ENCODE results near the gene PHACTR3. TPM values are rescaled to one million over a fixed set of nuclear protein-coding genes. Genes with fewer than 3 reads are reported as not detected.

The PHACTR3 gene
- total RNA-seq, 4 donors from 2014 or later = 0.54 to 0.81 (median 0.59) TPM; not detected in 1

- H3K4me3 ChIP-seq = no peak overlapping the region
- WGBS, 2 donors (ENCODE audit: low coverage in 1 of 2) = 94 to 98% methylated on average over 6 to 10 of the region's 12 CpGs
- peaks cover 30% of the 10 kb centered on the region for H3K27me3 ChIP-seq
- no peaks in the 10 kb centered on the region for H3K4me1 ChIP-seq
- TF ChIP-seq CTCF (IDR thresholded peaks at IDR 0.05) (no peak), POLR2AphosphoS5 (IDR thresholded peaks at IDR 0.05) (no peak), EP300 (IDR thresholded peaks at IDR 0.05) (no peak), POLR2A (IDR thresholded peaks at IDR 0.05) (no peak)
- no peak for ATAC-seq
- peaks cover 0 to 8% (median 0%) of the 10 kb centered on the region in 3 donors for H3K9me3 ChIP-seq
- H3K36me3 ChIP-seq = no peaks in the 10 kb centered on the region
- no peak overlapping the region for H3K27ac ChIP-seq
These were observed 13.3 kb upstream of the PHACTR3 start for GRCh38 chr20:59591061-59591460.

DNA sequence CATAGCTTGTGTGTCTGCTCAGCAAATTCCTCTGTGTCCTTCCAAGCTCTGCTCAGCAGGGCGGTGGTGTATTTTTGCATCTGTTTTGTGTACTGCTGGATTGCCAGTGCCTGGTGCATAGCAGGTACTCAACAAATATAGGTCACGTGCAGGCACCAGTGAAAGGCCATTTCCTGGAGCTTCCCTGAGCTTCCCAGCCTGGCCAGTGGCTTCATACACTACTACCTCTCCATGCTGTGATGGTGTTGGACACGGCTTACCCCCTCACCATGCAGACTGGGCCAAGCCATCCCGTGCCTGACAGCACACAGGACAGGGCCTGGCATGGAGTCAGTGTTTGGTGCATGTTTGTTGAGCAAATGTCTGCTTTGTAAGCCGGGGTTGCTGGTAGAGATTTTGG, 7.7 kb upstream of the PHACTR3 start:
- Histone ChIP-seq H3K4me3 (no peak overlapping the region), H3K9me3 (no peaks in the 10 kb centered on the region), H3K36me3 (no peaks in the 10 kb centered on the region), H3K4me1 (no peaks in the 10 kb centered on the region), H3K27ac (no peak overlapping the region), H3K27me3 (peaks cover 48% of the 10 kb centered on the region)
- ATAC-seq = no peak
- 59 to 100% methylated on average over 1 to 3 of the region's 5 CpGs for WGBS, 2 donors (ENCODE audit: low coverage in 1 of 2)
- TF ChIP-seq EP300 (IDR thresholded peaks at IDR 0.05) (no peak), POLR2AphosphoS5 (IDR thresholded peaks at IDR 0.05) (no peak), CTCF (IDR thresholded peaks at IDR 0.05) (no peak), POLR2A (IDR thresholded peaks at IDR 0.05) (no peak)

DNA sequence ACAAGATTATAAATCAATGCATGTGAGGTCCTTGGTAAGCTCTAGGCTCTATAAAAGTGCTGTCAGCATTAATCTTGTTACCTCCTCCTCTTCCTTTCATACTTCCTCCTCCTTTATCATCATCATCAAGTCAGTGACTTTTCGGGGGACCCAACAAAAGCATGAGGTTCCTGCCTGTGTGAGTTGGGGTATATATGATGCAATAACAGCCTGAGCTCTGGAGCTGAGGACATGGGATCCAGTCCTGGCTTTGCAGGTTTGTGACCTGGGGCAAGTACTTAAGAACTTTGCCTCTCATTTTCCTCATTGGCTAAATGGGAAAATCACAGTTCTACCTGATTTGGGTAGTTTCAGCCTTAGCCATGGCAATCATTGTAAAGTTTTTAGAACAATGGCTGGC, 7.1 kb upstream of the PHACTR3 start:
- 88% methylated on average over 1 of the region's 1 CpG for WGBS, 2 donors (ENCODE audit: low coverage in 1 of 2)
- no peaks in the 10 kb centered on the region for H3K4me1 ChIP-seq
- TF ChIP-seq CTCF (IDR thresholded peaks at IDR 0.05) (no peak), EP300 (IDR thresholded peaks at IDR 0.05) (no peak)
- H3K4me3 ChIP-seq = no peak overlapping the region
- no peak overlapping the region for H3K27ac ChIP-seq
- H3K27me3 ChIP-seq = peaks cover 54% of the 10 kb centered on the region
- no peaks in the 10 kb centered on the region for H3K9me3 ChIP-seq
- no peaks in the 10 kb centered on the region for H3K36me3 ChIP-seq
- ATAC-seq = no peak

DNA sequence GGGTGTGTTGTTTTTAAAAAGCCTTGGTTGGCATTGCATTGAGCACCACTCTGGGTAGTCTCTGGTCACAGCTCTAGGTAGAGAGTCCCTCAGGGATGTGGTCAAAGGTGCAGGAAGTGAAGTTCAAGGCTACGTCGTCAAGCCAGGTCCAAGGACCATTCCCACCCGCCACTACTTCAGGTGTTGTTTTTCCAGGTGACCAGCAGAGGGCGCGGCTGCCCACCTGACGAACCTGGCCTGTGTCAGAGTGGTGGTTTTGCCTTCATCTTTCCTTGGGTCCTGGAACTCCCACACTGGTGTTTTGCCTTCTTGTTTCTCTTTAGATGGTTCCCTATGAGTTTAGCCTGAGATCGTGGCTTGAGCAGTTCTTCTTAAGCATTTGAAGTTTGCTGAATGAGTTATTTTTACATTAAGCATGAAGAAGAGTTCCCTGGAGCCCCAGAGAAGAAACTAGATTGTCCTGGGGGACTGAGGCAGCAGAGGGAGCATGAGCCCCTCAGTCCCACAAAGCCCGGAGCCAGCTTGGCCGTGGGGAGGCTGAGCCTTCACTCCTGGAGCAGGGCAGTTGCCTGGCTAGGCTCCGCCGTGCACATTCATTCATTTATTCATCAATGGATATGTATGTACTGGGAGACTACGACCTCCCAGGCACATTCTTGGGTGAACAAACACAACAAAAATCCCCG, 5.6 kb upstream of the PHACTR3 start:
- no peaks in the 10 kb centered on the region for H3K36me3 ChIP-seq
- H3K27ac ChIP-seq = no peak overlapping the region
- H3K4me3 ChIP-seq = no peak overlapping the region
- no peak for ATAC-seq
- WGBS, 2 donors (ENCODE audit: low coverage in 1 of 2) = 0 to 4% methylated on average over 6 to 7 of the region's 13 CpGs
- H3K4me1 ChIP-seq = peaks cover 0 to under 1% (median 0%) of the 10 kb centered on the region in 3 donors
- peaks cover 69% of the 10 kb centered on the region for H3K27me3 ChIP-seq
- TF ChIP-seq POLR2A (IDR thresholded peaks at IDR 0.05) = no peak
- TF ChIP-seq CTCF (IDR thresholded peaks at IDR 0.05) = peak in 3 of 4 experiments; percentile 65 to 77 (median 76)
- TF ChIP-seq POLR2AphosphoS5 (IDR thresholded peaks at IDR 0.05) = no peak
- no peak for TF ChIP-seq EP300 (IDR thresholded peaks at IDR 0.05)
- H3K9me3 ChIP-seq = no peaks in the 10 kb centered on the region

DNA sequence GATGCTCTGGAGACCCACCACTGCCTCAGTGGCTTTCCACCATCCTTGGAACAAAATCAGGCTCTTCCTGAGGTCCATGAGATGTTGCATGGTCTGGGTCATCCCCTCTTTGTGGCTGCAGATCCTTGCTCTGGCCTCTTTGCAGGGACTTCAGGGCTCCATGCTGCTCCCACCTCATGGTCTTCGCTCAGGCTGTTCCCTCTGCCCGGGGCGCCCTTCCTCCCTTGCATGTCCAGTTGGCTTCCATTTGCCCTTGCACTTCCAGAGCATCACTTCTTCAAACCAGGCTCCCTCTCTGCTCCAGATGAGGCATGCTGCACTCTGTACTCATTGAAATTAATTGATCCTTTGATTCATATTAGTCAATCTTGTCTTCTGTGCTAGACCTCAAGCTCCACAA, 4.4 kb upstream of the PHACTR3 start:
- no peak for ATAC-seq
- Histone ChIP-seq H3K4me3 (no peak overlapping the region), H3K27me3 (peaks cover 81% of the 10 kb centered on the region), H3K27ac (no peak overlapping the region), H3K9me3 (no peaks in the 10 kb centered on the region), H3K36me3 (no peaks in the 10 kb centered on the region), H3K4me1 (peaks cover 0 to 13% (median 2%) of the 10 kb centered on the region in 3 donors)
- TF ChIP-seq POLR2A (IDR thresholded peaks at IDR 0.05) (no peak), CTCF (IDR thresholded peaks at IDR 0.05) (no peak), EP300 (IDR thresholded peaks at IDR 0.05) (no peak), POLR2AphosphoS5 (IDR thresholded peaks at IDR 0.05) (no peak)
- WGBS, 2 donors (ENCODE audit: low coverage in 1 of 2) = 94% methylated on average over 3 of the region's 3 CpGs; no CpG with 5 or more reads in 1 of the 2 donors

All from gastroesophageal sphincter (tissue), 4 donors.